ACC112 (cell line): ENCODE results near the gene COL28A1.

ENCODE experiments used
- H2AFZ ChIP-seq: fragments of 200-600 bp; sonication (generic); one replicate; pipeline ENCODE4 v1.6.0; 2017; ENCODE audit warnings: antibody characterized with exemption, low read length; ENCODE audit not compliant: unreplicated experiment
- H3K27ac ChIP-seq: fragments of 200-600 bp; sonication (generic); 2 replicates; pipeline ENCODE4 v1.5.1; 2014; ENCODE audit warnings: low read depth, mild to moderate bottlenecking, antibody characterized with exemption, low read length, moderate library complexity
- H3K27me3 ChIP-seq: fragments of 200-600 bp; sonication (generic); 2 replicates; pipeline ENCODE4 v1.6.1; 2014; ENCODE audit warnings: mild to moderate bottlenecking, antibody characterized with exemption, low read length, moderate library complexity, mixed read lengths; ENCODE audit not compliant: insufficient read depth
- H3K36me3 ChIP-seq: fragments of 200-600 bp; sonication (generic); 2 replicates; pipeline ENCODE4 v1.6.1; 2016; ENCODE audit warnings: mild to moderate bottlenecking, antibody characterized with exemption, low read length, moderate library complexity, mixed read lengths; ENCODE audit not compliant: insufficient read depth
- H3K4me1 ChIP-seq: fragments of 200-600 bp; sonication (generic); one replicate; pipeline ENCODE4 v1.6.1; 2016; ENCODE audit warnings: low read length, mixed read lengths; ENCODE audit not compliant: insufficient read depth, unreplicated experiment, control insufficient read depth
- H3K4me3 ChIP-seq: fragments of 200-600 bp; sonication (generic); 2 replicates; pipeline ENCODE4 v1.5.1; 2014; ENCODE audit warnings: mild to moderate bottlenecking, low read depth, low read length
- H3K79me2 ChIP-seq: fragments of 200-600 bp; sonication (generic); one replicate; pipeline ENCODE4 v1.6.0; 2016; ENCODE audit warnings: low read length; ENCODE audit not compliant: control insufficient read depth, unreplicated experiment, insufficient read depth

The COL28A1 gene

GRCh38 chr7:7539711-7540110, 4.0 kb upstream of the COL28A1 start:
- H3K4me3 ChIP-seq: no peak overlapping the region
- H3K27me3 ChIP-seq: no peaks in the 10 kb centered on the region
- H3K27ac ChIP-seq: no peak overlapping the region
- no peaks in the 10 kb centered on the region for H3K4me1 ChIP-seq
- no peaks in the 10 kb centered on the region for H3K79me2 ChIP-seq
- no peaks in the 10 kb centered on the region for H3K36me3 ChIP-seq
- no peak overlapping the region for H2AFZ ChIP-seq

GRCh38 chr7:7539152-7539551, 3.5 kb upstream of the COL28A1 start:
- H3K4me3 ChIP-seq: no peak overlapping the region
- H3K4me1 ChIP-seq: no peaks in the 10 kb centered on the region
- H3K79me2 ChIP-seq: no peaks in the 10 kb centered on the region
- H3K27me3 ChIP-seq: no peaks in the 10 kb centered on the region
- H3K36me3 ChIP-seq: no peaks in the 10 kb centered on the region
- no peak overlapping the region for H2AFZ ChIP-seq
- H3K27ac ChIP-seq: no peak overlapping the region

GRCh38 chr7:7537711-7538110, 2.0 kb upstream of the COL28A1 start:
- H3K4me1 ChIP-seq: no peaks in the 10 kb centered on the region
- H3K4me3 ChIP-seq: no peak overlapping the region
- H3K27me3 ChIP-seq: no peaks in the 10 kb centered on the region
- no peak overlapping the region for H3K27ac ChIP-seq
- no peaks in the 10 kb centered on the region for H3K36me3 ChIP-seq
- H3K79me2 ChIP-seq: no peaks in the 10 kb centered on the region
- no peak overlapping the region for H2AFZ ChIP-seq

- no peaks in the 10 kb centered on the region for H3K79me2 ChIP-seq
- H2AFZ ChIP-seq: no peak overlapping the region
- no peaks in the 10 kb centered on the region for H3K4me1 ChIP-seq
- no peaks in the 10 kb centered on the region for H3K36me3 ChIP-seq
- H3K27ac ChIP-seq: no peak overlapping the region
- H3K4me3 ChIP-seq: no peak overlapping the region
- H3K27me3 ChIP-seq: no peaks in the 10 kb centered on the region
Observed at GRCh38 chr7:7536396-7537019, 835 bp upstream of the COL28A1 start.

GRCh38 chr7:7533831-7534430, 1.7 kb downstream of the COL28A1 start:
- no peaks in the 10 kb centered on the region for H3K4me1 ChIP-seq
- H3K27me3 ChIP-seq: no peaks in the 10 kb centered on the region
- no peaks in the 10 kb centered on the region for H3K36me3 ChIP-seq
- no peak overlapping the region for H3K27ac ChIP-seq
- H3K79me2 ChIP-seq: no peaks in the 10 kb centered on the region
- H2AFZ ChIP-seq: no peak overlapping the region
- no peak overlapping the region for H3K4me3 ChIP-seq

GRCh38 chr7:7529328-7529727, 6.3 kb downstream of the COL28A1 start:
- no peak overlapping the region for H3K27ac ChIP-seq
- no peak overlapping the region for H3K4me3 ChIP-seq

GRCh38 chr7:7527047-7527446, 8.6 kb downstream of the COL28A1 start:
- H3K4me3 ChIP-seq: no peak overlapping the region
- H3K4me1 ChIP-seq: peaks cover 13% of the 10 kb centered on the region
- no peaks in the 10 kb centered on the region for H3K36me3 ChIP-seq
- no peaks in the 10 kb centered on the region for H3K27me3 ChIP-seq
- no peak overlapping the region for H3K27ac ChIP-seq
- H2AFZ ChIP-seq: no peak overlapping the region
- no peaks in the 10 kb centered on the region for H3K79me2 ChIP-seq

More at GRCh38 chr7:7529328-7529727, 6.3 kb downstream of the COL28A1 start:
- H2AFZ ChIP-seq: no peak overlapping the region
- peaks cover 4% of the 10 kb centered on the region for H3K4me1 ChIP-seq
- H3K36me3 ChIP-seq: no peaks in the 10 kb centered on the region
- H3K27me3 ChIP-seq: no peaks in the 10 kb centered on the region
- no peaks in the 10 kb centered on the region for H3K79me2 ChIP-seq

GRCh38 chr7:7526006-7526405, 9.7 kb downstream of the COL28A1 start:
- Histone ChIP-seq H3K27me3 (no peaks in the 10 kb centered on the region), H2AFZ (no peak overlapping the region), H3K4me3 (no peak overlapping the region), H3K4me1 (peaks cover 13% of the 10 kb centered on the region), H3K27ac (no peak overlapping the region), H3K79me2 (no peaks in the 10 kb centered on the region), H3K36me3 (no peaks in the 10 kb centered on the region)

GRCh38 chr7:7524121-7524520, 11.6 kb downstream of the COL28A1 start:
- no peak overlapping the region for H3K27ac ChIP-seq
- H3K36me3 ChIP-seq: no peaks in the 10 kb centered on the region
- no peak overlapping the region for H2AFZ ChIP-seq
- peak overlapping the region; percentile 44; the same call in 1 of the 2 replicates for H3K4me3 ChIP-seq
- H3K79me2 ChIP-seq: no peaks in the 10 kb centered on the region
- H3K27me3 ChIP-seq: no peaks in the 10 kb centered on the region
- peaks cover 17% of the 10 kb centered on the region for H3K4me1 ChIP-seq

GRCh38 chr7:7522421-7522820, 13.3 kb downstream of the COL28A1 start:
- Histone ChIP-seq H2AFZ (no peak overlapping the region), H3K79me2 (no peaks in the 10 kb centered on the region), H3K27ac (no peak overlapping the region), H3K27me3 (no peaks in the 10 kb centered on the region), H3K4me3 (no peak overlapping the region), H3K36me3 (no peaks in the 10 kb centered on the region), H3K4me1 (peaks cover 17% of the 10 kb centered on the region)

GRCh38 chr7:7521259-7521658, 14.4 kb downstream of the COL28A1 start:
- Histone ChIP-seq H3K36me3 (no peaks in the 10 kb centered on the region), H3K27me3 (no peaks in the 10 kb centered on the region), H3K4me3 (no peak overlapping the region), H3K79me2 (no peaks in the 10 kb centered on the region), H3K27ac (no peak overlapping the region), H2AFZ (no peak overlapping the region), H3K4me1 (peaks cover 20% of the 10 kb centered on the region)
